ENCODE measurements around the gene BUB3. TPM values are rescaled to one million over a fixed set of nuclear protein-coding genes. Genes with fewer than 3 reads are reported as not detected.

Gene BUB3
- 102 TPM for polyA plus RNA-seq (2012; ENCODE audit: insufficient read length, low read depth)

GRCh38 chr10:123154092-123154710 is at the start of gene BUB3:
TSS of gene BUB3 (plus strand) at chr10:123154402. CDS start at chr10:123154918, 516 bp downstream.
- TF ChIP-seq REST (IDR thresholded peaks at IDR 0.05; ENCODE audit: insufficient read depth in 1 of 2, low read depth in 2 of 2, low read length in 2 of 2), result no peak
- TF ChIP-seq FOXP2 (optimal IDR thresholded peaks at IDR 0.05; ENCODE audit: borderline replicate concordance, extremely low read depth, extremely low read length, insufficient read depth), result no peak
- peak; percentile 66; the same call in 1 of the 2 replicates for TF ChIP-seq TAF1 (IDR thresholded peaks at IDR 0.05; ENCODE audit: borderline replicate concordance, insufficient read depth, low read length)
- peak; percentile 94 for TF ChIP-seq POLR2AphosphoS5 (IDR thresholded peaks at IDR 0.05; ENCODE audit: low read depth, low read length)

- TF ChIP-seq SIN3A (IDR thresholded peaks at IDR 0.05; ENCODE audit: borderline replicate concordance, insufficient read depth, low read length) (no peak), FOXP2 (optimal IDR thresholded peaks at IDR 0.05; ENCODE audit: borderline replicate concordance, extremely low read depth, extremely low read length, insufficient read depth) (no peak), TAF1 (IDR thresholded peaks at IDR 0.05; ENCODE audit: borderline replicate concordance, insufficient read depth, low read length) (no peak), POLR2AphosphoS5 (IDR thresholded peaks at IDR 0.05; ENCODE audit: low read depth, low read length) (no peak), REST (IDR thresholded peaks at IDR 0.05; ENCODE audit: insufficient read depth in 1 of 2, low read depth in 2 of 2, low read length in 2 of 2) (no peak)
These were observed 44.7 kb upstream of the BUB3 start for GRCh38 chr10:123109466-123109865.

- TF ChIP-seq FOXP2 (optimal IDR thresholded peaks at IDR 0.05; ENCODE audit: borderline replicate concordance, extremely low read depth, extremely low read length, insufficient read depth) (no peak), SIN3A (IDR thresholded peaks at IDR 0.05; ENCODE audit: borderline replicate concordance, insufficient read depth, low read length) (no peak), POLR2AphosphoS5 (IDR thresholded peaks at IDR 0.05; ENCODE audit: low read depth, low read length) (no peak), REST (IDR thresholded peaks at IDR 0.05; ENCODE audit: insufficient read depth in 1 of 2, low read depth in 2 of 2, low read length in 2 of 2) (no peak), TAF1 (IDR thresholded peaks at IDR 0.05; ENCODE audit: borderline replicate concordance, insufficient read depth, low read length) (no peak)
These were observed 36.4 kb upstream of the BUB3 start for GRCh38 chr10:123117644-123118417.

GRCh38 chr10:123119081-123119480 is 35.1 kb upstream of the BUB3 start:
- TF ChIP-seq POLR2AphosphoS5 (IDR thresholded peaks at IDR 0.05; ENCODE audit: low read depth, low read length) (no peak), FOXP2 (optimal IDR thresholded peaks at IDR 0.05; ENCODE audit: borderline replicate concordance, extremely low read depth, extremely low read length, insufficient read depth) (no peak)

GRCh38 chr10:123126246-123126645 is 28.0 kb upstream of the BUB3 start:
- no peak for TF ChIP-seq SIN3A (IDR thresholded peaks at IDR 0.05; ENCODE audit: borderline replicate concordance, insufficient read depth, low read length)
- TF ChIP-seq POLR2AphosphoS5 (IDR thresholded peaks at IDR 0.05; ENCODE audit: low read depth, low read length), result no peak
- TF ChIP-seq REST (IDR thresholded peaks at IDR 0.05; ENCODE audit: insufficient read depth in 1 of 2, low read depth in 2 of 2, low read length in 2 of 2), result no peak
- no peak for TF ChIP-seq FOXP2 (optimal IDR thresholded peaks at IDR 0.05; ENCODE audit: borderline replicate concordance, extremely low read depth, extremely low read length, insufficient read depth)
- no peak for TF ChIP-seq TAF1 (IDR thresholded peaks at IDR 0.05; ENCODE audit: borderline replicate concordance, insufficient read depth, low read length)
